HG02970 (cell line): Measurements from ENCODE around the gene ARHGAP8.

Source experiments
- ATAC-seq: cut with Tn5 transposase; IDR thresholded peaks from one replicate; pipeline ENCODE4 v1.9.1; 2021; ENCODE audit warnings: mild to moderate bottlenecking, moderate library complexity, moderate number of reproducible peaks; ENCODE audit not compliant: unreplicated experiment, low FRiP score

Gene ARHGAP8

DNA sequence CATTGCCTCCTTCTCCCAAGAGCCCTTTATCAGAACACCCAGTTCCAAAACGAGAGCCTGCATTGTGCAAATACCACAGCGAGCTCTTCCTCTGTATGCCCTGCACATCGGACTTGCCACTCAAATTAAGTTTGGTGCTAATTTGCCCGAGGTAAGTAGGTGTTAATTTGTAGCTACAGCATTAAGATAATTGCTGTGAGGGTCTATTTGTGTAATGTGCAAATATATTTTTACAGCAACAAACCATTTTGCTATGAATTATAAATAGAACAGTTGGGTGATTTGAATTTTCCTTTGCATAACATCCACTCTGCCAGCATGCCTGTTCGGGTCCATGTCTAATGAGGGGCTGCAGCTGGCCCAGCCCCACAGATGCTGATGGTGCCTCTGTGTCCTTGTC, 8.1 kb downstream of the ARHGAP8 start:
- no peak for ATAC-seq

DNA sequence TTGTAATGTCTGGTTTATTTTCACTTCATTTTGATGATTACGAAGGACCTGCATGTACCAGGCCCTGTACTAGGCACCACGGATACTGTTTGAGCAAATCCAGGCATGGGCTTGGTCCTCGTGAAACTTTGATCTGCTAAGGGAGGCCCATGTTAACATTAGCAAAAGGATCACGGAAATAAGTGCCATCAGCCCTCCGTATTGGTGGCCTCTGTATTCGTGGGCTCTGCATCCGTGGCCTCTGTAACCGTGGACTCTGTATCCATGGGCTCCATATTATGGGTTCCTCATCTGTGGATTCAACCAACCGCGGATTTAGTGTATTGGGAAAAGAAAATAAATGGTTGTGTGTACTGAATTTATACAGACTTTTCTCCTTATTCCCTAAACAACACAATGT, 8.7 kb downstream of the ARHGAP8 start:
- ATAC-seq: no peak

DNA sequence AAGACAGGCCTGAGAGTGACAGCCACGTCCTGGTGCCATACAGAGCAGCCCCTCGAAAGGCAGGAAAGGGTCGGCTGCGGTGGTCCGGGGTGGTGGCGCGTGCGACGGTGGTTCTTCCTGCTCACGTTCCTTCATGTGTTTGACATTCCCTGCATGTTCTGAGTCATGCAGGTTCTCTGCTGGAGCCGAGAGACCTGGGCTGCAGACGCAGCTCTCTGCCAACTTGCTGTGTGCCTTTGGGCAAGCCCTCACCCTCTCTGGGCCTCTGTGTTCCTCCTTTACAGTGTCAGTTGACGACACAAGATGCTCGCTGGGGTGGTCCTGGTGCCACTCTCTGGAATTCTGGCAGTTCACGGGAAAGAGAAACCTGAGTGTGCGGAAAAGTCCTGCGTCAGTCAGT, 12.0 kb downstream of the ARHGAP8 start:
- no peak for ATAC-seq

DNA sequence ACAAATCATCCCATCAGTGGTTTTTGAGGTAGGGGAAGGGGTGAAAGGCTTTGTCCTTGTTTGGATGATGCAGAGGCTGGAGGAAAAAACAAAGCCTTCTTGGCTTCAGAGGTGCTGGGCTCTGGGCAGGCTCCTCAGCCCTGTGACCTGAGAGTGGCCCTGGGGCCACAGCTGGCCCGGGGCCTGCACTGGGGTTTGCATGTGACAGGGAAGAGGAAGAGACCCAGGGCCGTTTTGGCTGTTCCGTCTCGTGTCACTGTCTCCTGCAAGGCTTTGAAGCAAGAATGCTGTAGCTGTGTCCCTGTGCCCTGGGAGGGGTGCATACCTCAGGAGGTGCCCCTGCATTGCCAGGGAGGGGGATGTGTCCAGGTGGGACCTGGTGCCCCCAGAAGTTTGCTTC, 12.6 kb downstream of the ARHGAP8 start:
- ATAC-seq: no peak

DNA sequence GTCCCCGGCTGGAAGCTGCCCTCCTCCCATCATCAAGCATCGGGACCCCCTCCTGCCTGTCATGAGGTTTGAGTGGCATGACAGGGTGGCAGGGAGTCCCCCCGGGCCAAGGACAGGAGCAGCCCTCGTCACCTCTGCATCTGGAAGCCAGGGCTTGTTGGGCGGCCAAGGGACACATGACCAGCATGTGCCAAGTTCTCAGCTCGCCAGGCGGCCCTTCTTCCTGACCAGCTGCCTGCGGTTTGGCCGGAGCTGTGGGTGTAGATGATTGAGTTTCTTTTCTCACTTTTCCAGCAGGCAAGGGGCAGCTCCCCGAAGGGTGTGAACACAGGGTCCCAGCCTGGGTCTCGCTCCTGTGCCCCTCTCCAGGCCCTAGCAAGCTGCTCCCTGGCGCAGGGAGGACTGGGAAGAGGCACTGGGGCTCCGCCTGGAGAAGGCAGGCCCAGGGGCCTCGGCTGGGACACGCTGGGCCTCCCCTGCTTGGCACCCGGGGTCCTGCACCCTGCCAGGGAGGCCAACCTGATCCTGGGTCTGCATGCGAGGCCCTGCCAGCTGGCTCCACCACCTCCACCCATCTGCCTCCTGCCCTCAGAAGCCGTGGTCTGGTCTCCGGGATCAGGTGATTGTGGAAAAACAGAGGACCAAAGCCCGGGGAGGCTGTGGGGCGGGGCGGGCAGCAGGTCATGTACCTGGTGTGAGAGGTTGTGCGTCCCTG, 13.4 kb downstream of the ARHGAP8 start:
- no peak for ATAC-seq

DNA sequence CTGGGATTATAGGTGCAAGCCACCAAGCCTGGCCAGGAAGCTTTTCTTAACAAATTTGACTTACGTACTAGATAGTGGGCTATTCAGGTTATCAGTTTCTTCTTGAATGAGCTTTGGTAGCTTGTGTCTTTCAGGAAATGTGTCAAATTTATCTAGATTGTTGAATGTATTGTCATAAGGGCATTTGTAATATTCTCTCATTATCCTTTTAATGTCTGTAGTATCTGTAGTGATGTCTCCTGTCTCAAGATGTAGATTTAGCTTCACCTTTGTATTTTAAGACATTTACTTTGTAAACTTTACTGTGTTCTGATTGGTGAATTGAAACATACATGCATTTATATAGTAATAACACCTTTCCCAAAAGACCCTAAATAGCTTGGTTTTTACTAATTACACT, 20.7 kb downstream of the ARHGAP8 start:
- ATAC-seq: no peak

DNA sequence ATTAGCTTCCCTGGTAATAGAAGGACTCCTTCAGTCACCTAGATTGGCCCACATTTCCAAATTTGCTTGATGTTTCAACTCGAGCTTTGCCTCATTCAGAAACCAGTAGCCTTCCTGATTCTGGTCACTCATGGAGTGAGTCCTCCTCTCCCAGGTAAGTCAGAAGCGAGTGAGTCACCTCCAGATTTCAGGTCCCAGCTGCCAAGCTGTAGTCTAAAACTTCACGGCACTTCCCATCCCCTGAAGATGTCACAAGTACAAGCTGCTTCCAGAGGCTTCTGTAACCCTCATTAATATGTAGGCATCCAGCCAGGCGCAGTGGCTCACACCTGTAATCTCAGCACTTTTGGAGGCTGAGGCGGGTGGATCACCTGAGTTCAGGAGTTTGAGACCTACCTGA, 23.5 kb downstream of the ARHGAP8 start:
- ATAC-seq: no peak

DNA sequence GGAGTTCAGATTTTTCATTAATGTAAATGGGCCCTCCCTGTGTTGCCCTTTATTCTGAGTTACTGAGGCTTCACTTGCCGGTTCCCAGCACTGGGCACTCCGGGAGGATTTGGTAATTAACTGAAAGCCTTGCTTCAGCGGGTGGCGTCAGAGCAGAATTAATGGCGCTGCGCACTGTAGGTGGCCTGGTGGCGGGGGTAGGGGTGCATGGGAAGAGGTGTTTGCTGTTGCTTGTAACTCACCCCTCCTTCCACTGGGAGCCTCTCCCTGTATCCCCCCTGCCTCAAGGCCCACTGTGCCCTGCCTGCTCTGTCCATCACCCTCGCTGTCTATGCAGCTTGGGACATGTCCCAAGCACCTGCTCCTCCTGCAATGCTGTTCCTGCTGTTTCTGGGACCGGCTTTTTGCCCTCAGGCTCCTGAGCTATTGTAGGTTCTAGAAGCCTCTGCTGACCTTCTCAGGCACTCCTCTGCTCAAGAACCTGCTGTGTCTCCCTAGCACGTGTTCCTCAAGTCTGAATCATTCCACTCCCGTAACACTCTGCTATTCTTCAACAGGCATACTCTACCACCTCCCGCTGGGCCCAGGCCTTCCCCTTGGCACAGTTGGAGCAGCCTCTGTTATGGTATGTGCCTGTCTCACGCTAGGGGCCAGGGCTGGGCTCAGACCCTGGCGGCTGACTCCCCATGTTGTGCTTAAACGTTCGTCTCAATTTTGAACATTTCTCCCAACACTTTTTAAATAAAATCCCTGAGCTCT, 24.4 kb downstream of the ARHGAP8 start:
- ATAC-seq: no peak

DNA sequence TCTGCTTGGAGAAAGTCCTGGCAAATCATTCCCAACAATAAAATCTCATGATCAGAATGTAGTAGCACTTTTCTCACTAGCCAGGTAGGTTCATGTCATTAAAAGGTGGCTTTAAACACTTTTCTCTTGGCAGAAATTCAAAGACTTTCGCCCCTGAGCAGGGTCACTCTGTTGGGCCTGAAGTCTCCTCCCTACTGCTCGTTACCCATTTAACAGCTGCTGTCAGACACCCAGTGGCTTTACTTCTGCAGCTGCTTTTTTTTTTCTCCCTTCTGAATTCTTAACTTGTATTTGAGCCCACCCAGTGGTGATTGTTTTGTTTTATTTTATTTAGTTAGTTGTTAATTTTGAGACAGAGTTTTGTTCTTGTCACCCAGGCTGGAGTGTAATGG, 25.0 kb downstream of the ARHGAP8 start:
- no peak for ATAC-seq

DNA sequence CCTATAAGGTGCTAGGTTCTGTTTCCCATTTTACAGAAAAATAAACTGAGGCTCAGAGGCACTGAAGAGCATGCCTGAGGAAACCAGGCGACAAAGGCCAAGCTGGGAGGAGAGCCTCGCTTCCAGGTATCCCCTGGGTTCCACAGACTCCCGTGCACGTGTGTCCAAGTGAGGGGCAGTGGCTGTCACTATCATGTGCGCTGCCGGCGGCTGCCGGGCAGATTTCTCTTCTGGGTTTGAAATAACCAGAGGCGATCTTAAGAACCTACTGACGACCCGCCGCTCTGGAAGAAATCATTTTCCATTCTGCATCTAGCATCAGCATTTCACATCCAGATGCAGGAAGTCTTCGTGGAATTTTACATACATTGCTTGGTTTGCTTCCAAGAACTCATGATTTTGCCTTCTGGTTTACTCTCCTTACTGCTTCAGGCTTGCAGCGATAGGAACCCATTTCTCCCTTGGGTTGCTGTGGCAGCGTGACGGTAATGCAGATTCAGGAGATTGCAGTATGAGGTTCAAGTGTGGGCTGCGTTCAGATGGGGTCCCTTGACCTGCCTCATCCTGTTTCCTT, 28.6 kb downstream of the ARHGAP8 start:
- no peak for ATAC-seq

DNA sequence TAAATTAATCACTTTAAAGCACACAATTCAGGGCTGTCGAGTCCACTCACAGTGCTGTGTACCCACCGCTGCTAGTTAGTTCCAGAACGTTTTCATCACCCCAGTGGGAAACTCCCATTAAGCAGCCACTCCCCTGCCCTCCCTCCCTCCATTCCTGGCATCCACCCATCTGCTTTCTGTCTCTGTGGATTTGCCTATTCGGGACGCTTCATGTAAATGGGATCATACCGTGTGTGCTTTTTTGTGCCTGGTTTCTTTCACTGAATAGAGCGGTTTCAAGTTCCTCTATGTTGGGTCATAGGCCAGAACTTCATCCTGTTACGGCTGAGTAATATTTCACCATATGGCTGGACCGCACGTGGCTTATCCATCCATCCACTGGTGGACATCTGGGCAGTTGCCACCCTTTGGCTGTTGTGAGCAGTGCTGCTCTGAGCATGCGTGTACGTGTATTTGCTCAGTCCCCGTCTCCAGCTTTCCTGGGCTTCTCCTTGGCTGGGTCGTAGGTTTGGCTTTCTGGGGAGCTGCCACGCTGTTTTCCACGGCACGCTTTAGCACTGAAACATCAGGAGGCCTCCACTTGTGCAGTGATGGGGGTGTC, 30.1 kb downstream of the ARHGAP8 start:
- ATAC-seq: no peak

DNA sequence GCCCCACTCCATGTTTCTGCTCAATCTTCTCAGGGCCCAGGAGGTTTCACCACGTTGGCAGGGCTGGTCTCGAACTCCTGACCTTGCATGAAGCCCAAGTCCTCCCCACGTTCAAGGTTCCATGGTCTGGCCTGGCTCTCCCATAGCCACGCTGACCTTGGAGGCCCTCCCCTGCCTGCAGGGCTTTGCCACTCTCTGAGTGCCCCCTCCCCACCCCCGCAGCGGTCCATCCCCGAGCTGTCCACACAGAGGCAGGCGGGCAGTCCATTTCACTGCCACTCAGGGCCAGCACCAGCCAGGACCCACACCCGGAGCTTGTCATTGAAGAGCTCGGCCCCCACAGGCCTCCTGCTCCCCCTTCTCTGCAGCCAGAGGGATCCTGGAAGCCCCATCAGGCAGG, 30.7 kb downstream of the ARHGAP8 start:
- ATAC-seq: no peak

DNA sequence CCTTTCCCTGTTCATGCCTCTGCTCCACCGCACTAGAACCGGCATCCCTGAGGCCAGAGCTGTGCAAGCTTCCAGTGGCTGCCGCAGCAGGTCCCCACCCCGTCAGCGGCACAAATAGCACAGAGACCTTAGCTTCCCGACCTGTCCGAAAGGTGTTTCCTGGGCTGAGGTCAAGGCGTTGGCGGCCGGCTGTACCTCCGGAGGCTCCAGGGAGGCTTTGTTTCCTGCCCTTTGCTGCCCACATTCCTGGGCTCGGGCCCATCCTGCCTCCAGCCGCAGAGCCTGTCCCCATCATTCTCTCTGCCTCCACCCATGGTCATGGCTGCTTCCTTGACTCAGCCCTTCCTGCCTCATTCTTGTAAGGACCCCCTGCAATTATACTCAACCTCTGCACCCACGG, 31.2 kb downstream of the ARHGAP8 start:
- ATAC-seq: no peak

DNA sequence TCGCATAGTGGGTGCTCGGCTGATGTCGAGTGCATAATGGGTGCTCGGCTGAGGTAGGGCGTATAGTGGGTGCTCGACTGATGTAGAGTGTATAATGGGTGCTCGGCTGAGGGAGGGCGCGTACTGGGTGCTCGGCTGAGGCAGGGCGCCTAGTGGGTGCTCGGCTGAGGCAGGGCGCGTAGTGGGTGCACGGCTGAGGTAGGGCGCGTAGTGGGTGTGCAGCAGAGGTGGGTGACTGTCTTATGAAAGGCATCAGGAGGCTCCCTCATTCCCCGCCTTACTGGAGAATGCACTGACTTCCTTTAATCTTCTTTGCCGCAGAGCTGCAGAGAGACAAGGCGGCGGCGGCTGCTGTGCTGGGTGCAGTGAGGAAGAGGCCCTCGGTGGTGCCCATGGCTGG, 33.8 kb downstream of the ARHGAP8 start:
- ATAC-seq: no peak

DNA sequence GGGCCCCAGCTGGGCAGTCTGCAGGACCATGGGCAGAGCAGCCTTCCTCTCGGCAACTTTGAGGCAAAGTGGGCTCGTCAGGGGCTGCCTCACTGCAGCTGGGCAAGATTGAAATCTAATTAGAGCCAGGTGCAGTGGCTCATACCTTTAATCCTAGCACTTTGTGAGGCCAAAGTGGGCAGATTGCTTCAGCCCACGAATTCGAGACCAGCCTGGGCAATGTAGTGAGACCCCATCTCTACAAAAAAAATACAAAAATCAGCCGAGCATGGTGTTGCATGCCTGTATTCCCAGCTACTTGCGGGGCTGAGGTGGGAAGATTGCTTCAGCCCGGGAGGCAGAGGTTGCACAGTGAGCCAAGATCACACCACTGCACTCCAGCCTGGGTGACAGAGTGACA, 34.2 kb downstream of the ARHGAP8 start:
- no peak for ATAC-seq

DNA sequence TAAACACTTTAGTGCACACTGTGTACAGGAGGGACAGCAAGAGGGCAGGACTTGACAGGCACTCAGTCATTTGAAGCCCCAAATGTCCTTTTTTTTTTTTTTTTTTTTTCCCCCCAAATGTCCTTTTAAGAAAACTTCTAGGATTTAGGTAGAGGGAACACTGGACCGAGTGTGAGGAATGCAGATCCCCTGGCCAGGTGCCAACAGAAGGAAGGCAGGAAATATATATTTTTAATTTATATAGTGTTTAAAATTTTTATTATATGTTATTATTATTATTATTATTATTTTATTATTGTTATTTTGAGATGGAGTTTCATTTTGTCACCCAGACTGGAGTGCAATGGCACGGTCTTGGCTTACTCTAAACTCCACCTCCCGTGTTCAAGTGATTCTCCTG, 35.5 kb downstream of the ARHGAP8 start:
- no peak for ATAC-seq

DNA sequence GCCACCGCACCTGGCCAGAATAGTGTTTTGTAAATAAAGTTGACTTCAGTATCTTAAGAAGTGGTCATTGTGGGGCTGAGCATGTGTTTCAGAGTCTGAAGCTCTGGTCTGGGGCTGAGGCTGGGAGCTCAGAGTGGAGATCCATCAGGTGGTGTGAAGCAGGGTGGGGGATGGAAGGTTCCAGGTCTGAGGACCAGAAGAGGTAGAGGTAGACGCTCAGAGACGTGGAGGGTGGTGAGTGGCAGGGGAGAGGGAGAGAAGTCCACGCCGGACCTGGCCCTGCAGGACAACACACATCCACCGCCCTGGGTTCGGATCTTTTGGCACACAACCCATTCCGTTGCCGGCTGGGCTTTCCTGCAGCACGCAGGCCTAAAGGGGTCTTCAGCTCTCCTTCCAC, 40.7 kb downstream of the ARHGAP8 start:
- ATAC-seq: no peak

DNA sequence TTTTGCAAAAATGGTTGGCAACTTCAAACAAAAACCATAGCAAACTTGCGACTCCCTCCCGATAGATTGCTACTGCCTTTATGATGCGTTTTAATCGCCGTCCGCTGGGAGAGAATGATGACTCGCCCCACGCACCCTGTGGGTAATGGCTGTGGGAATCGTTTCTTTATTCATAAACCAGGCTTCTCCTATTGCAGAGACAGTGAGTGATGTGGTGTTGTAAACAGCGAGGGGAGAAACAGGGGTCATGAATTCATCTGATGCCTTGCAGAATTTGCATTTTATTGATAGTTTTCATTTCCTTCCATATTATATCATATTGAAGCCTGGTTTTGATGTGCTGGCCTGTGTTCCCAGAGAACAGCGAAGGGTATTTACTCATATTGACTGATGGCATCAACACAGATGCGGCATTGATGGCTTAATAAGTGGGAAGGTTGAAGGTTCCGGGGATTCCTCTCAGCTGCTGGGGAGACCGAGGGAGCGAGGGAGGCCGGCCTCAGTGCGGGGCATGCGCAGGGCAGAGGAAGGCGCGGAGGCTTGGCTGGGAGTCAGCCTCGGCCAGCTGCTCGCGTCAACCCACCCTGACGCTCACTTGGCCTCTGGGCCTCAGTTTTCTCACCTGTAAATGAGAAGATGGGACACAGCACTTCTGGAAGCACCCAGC, 41.3 kb downstream of the ARHGAP8 start:
- ATAC-seq: no peak

DNA sequence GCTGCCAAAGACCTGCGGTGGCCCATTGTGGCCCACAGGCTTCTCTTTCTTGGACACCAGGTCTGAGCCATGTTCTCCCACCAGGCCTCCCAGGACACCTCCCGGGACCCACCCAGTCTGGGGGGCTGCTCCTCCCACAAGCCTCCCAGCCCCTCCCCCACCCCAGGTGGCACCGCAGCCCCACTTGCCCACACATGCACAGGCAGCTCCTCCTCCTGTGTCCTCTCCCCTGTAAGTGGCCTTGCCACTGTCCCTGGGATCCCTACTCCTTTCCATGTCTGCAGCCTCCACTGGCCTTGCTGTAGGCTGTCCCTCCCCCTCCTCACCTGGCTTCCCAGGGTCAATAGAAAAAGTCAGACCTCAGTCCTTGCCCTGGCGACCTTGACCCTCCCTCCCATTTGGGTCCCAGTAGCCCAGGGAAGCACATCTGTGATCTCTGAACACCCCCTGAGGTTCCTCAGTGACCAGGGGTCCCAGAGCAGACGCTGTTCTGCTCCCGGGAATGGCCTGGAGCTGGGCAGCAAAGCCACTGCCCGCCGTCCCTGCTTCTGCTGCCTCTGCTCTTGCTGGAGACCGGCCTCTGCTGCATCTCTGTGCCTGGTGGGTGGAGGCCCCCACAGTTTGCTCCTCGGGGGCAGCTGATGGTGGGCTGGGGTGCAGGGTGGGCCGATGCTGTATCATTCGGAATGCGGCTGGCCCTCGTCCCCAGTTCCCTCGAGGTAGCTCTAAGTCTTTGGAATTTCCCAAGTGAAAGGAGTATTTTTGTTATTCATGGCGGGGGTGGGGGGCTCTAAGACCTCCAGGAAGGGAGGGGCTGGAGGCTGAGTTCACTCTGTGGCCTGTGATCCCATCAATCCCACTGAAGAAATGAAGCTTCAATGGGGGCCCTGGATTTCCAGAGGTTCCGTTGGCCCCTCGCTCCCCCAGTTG, 43.6 kb downstream of the ARHGAP8 start:
- no peak for ATAC-seq

DNA sequence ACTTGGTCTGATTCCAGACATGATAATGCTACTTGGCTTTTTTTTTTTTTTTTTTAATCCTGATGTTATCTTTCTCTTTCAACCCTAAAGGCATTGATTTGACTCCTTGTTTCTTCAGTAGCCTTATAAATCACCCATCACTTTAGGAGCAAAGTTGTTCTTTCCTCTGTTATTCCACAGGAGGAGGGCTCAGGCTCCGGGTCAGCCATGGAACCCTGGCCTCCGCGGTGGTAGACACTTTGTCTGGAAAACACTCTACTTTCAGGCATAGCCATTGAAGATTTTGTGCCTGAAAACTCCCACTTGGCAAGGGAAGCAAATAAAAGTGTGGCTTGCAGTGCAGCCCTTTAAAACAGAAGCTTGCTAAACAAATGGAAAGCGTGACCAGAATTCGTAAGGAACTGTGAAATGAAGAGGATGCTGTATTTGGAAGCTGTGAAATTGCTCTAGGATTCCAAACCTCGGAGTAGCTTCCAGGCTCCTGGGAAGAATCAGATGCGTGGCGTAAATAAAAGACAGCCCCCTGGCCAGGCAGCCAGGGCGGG, 44.9 kb downstream of the ARHGAP8 start:
- no peak for ATAC-seq
